SK-N-SH (cell line): ENCODE measurements around the gene ACACA. TPM values are rescaled to one million over a fixed set of nuclear protein-coding genes. Genes with fewer than 3 reads are reported as not detected.

Experiments used
- CTCF ChIA-PET: fragments of 300-600, 350-600 bp; formaldehyde crosslinking; extraction: SDS; loops from one replicate; lab custom pipeline; 2021; lab: Yijun Ruan, JAX
- POLR2A ChIA-PET: fragments of 350-600 bp; sonication (Branson Sonifier 250); formaldehyde crosslinking; extraction: SDS; loops from one replicate; lab custom pipeline; 2020; ENCODE audit warnings: antibody characterized with exemption, inconsistent platforms; lab: Yijun Ruan, JAX
- DNase-seq: peaks from one replicate; pipeline ENCODE4 v3.0.0; 2012
- H2AFZ ChIP-seq: fragments of 200-600 bp; sonication (generic); 2 replicates; pipeline ENCODE4 v1.8.1; 2016; ENCODE audit warnings: antibody characterized with exemption, mild to moderate bottlenecking, low read depth
- H3F3A ChIP-seq: fragments of 200-600 bp; sonication (generic); replicated peaks from 2 replicates; pipeline ENCODE3; 2016; ENCODE audit warnings: antibody characterized with exemption, mild to moderate bottlenecking; ENCODE audit not compliant: insufficient read depth
- H3K27ac ChIP-seq, 2 experiments: fragments of 200-500 bp in 1 of 2; fragments of 200-600 bp in 1 of 2; sonication (Bioruptor generic) in 1 of 2; sonication (generic), shearing (Covaris generic) in 1 of 2; 2 replicates each; pipeline versions ENCODE4 v1.5.1 to v1.6.1; 2014 to 2016; ENCODE audit warnings: low read depth in 2 of 2, inconsistent platforms in 1 of 2, low read length in 1 of 2, mild to moderate bottlenecking in 1 of 2, mixed read lengths in 1 of 2
- H3K27me3 ChIP-seq: fragments of 200-600 bp; sonication (generic), shearing (Covaris generic); 2 replicates; pipeline ENCODE4 v1.6.1; 2016; ENCODE audit warnings: mixed run types; ENCODE audit not compliant: insufficient read depth
- H3K36me3 ChIP-seq, 2 experiments: fragments of 200-500 bp in 1 of 2; fragments of 200-600 bp in 1 of 2; sonication (Bioruptor generic) in 1 of 2; sonication (generic) in 1 of 2; replicated peaks in 1 of 2; 2 replicates each; pipeline versions ENCODE3 to v1.5.1; 2014 to 2016; ENCODE audit warnings: low read length in 1 of 2, mild to moderate bottlenecking in 1 of 2; ENCODE audit not compliant: insufficient read depth in 2 of 2, control insufficient read depth in 1 of 2
- H3K4me1 ChIP-seq, 2 experiments: fragments of 200-500 bp in 1 of 2; fragments of 200-600 bp in 1 of 2; sonication (Bioruptor generic) in 1 of 2; sonication (generic), shearing (Covaris generic) in 1 of 2; 2 replicates each; pipeline versions ENCODE4 v1.5.1 to v1.6.1; 2014 to 2016; ENCODE audit warnings: low read depth in 1 of 2, low read length in 1 of 2, mixed run types in 1 of 2; ENCODE audit not compliant: insufficient read depth in 2 of 2, control insufficient read depth in 1 of 2
- H3K4me2 ChIP-seq: fragments of 200-600 bp; sonication (generic), shearing (Covaris generic); 2 replicates; pipeline ENCODE4 v1.6.1; 2017; ENCODE audit warnings: mixed run types
- H3K4me3 ChIP-seq, 2 experiments: fragments of 200-500 bp in 1 of 2; fragments of 200-600 bp in 1 of 2; sonication (Bioruptor generic) in 1 of 2; sonication (generic), shearing (Covaris generic) in 1 of 2; 2 replicates each; pipeline versions ENCODE4 v1.5.1 to v1.8.1; 2014 to 2016; ENCODE audit warnings: low read depth in 2 of 2, inconsistent platforms in 1 of 2, low read length in 1 of 2, mild to moderate bottlenecking in 1 of 2, mixed read lengths in 1 of 2, moderate library complexity in 1 of 2
- H3K79me2 ChIP-seq: fragments of 200-600 bp; sonication (generic); 2 replicates; pipeline ENCODE4 v1.8.1; 2017; ENCODE audit warnings: mild to moderate bottlenecking; ENCODE audit not compliant: insufficient read depth
- H3K9ac ChIP-seq: fragments of 200-600 bp; sonication (generic); 2 replicates; pipeline ENCODE4 v1.6.1; 2017; ENCODE audit warnings: mixed run types
- H3K9me2 ChIP-seq: fragments of 200-600 bp; sonication (generic); 2 replicates; pipeline ENCODE4 v1.6.1; 2017; ENCODE audit warnings: mixed run types
- H3K9me3 ChIP-seq: fragments of 200-600 bp; sonication (generic); 2 replicates; pipeline ENCODE4 v1.6.1; 2017; ENCODE audit warnings: mixed run types, mild to moderate bottlenecking, moderate library complexity
- H4K20me1 ChIP-seq: fragments of 200-600 bp; sonication (generic); 2 replicates; pipeline ENCODE4 v1.6.1; 2017; ENCODE audit warnings: mild to moderate bottlenecking, mixed run types; ENCODE audit not compliant: insufficient read depth
- CHD2 ChIP-seq: fragments of 150-350 bp; IDR thresholded peaks from 2 replicates; pipeline ENCODE4 v1.6.1; 2018; ENCODE audit warnings: low read length; ENCODE audit not compliant: partially characterized antibody
- CTCF ChIP-seq: fragments of 200-600 bp; sonication (generic); IDR thresholded peaks from 2 replicates; pipeline ENCODE4 v1.6.1; 2017; ENCODE audit warnings: antibody characterized with exemption, mild to moderate bottlenecking, moderate library complexity
- JUND ChIP-seq: IDR thresholded peaks from 2 replicates; pipeline ENCODE4 v1.4.0; 2012
- MAX ChIP-seq: IDR thresholded peaks from 2 replicates; pipeline ENCODE4 v1.4.0; 2012; ENCODE audit warnings: low read depth
- NFIC ChIP-seq: IDR thresholded peaks from 2 replicates; pipeline ENCODE4 v1.4.0; 2012; ENCODE audit warnings: borderline replicate concordance
- PBX3 ChIP-seq: IDR thresholded peaks from 2 replicates; pipeline ENCODE4; 2012
- POLR2AphosphoS5 ChIP-seq: IDR thresholded peaks from 2 replicates; pipeline ENCODE4 v1.6.1; 2012; ENCODE audit warnings: low read depth, low read length
- RAD21 ChIP-seq: IDR thresholded peaks from 2 replicates; pipeline ENCODE4 v1.6.1; 2012; ENCODE audit warnings: mild to moderate bottlenecking, low read length
- YY1 ChIP-seq: IDR thresholded peaks from 2 replicates; pipeline ENCODE4 v1.4.0; 2012; ENCODE audit warnings: low read depth, mild to moderate bottlenecking
- WGBS: methylation state at CpG from one replicate; pipeline ENCODE4 v1.1.6; 2017; ENCODE audit warnings: low lambda C conversion rate; 5-methylcytosine and 5-hydroxymethylcytosine counted together
- polyA plus RNA-seq, 3 experiments: library from polyadenylated mRNA; depleted of rRNA; stranded (reverse); fragments of >200 nt; gene quantifications; 2 replicates each; pipeline ENCODE4 v1.2.3, GENCODE V29; 2012

ACACA gene
- polyA plus RNA-seq, 1 of the 3 experiments (the other 2 are of a cell fraction): 27.2 TPM

GRCh38 chr17:37212179-37212578 lies 194.5 kb downstream of the ACACA start:
- Histone ChIP-seq H3K4me3 (no peak overlapping the region), H3K9me2 (no peaks in the 10 kb centered on the region), H4K20me1 (no peaks in the 10 kb centered on the region)
- DNase-seq: no peak
- CTCF ChIA-PET: interaction anchor here (0.8 to 5.6 kb wide), 12 partner anchors 17 to 609 kb away, joined by 3 to 28 read pairs (median 4); partner anchors contain the start of gene AATF
- TF ChIP-seq MAX (no peak), NFIC (no peak), RAD21 (peak; percentile 46), YY1 (no peak), CTCF (peak; percentile 48), CHD2 (no peak)
- TF ChIP-seq, all 33 proteins: peak for 2
- H3K4me2 ChIP-seq: no peak overlapping the region
- H2AFZ ChIP-seq: no peak overlapping the region
- 98% methylated on average over 2 of the region's 2 CpGs for WGBS
- no peaks in the 10 kb centered on the region for H3K9me3 ChIP-seq
- no peaks in the 10 kb centered on the region for H3F3A ChIP-seq
- no peaks in the 10 kb centered on the region for H3K79me2 ChIP-seq
- H3K9ac ChIP-seq: no peak overlapping the region
- POLR2A ChIA-PET: no interaction called here
- no peaks in the 10 kb centered on the region for H3K27me3 ChIP-seq
- H3K27ac ChIP-seq: no peak overlapping the region
- H3K4me1 ChIP-seq: peaks cover 5 to 8% of the 10 kb centered on the region in 2 experiments; a peak in 3 of 4 replicates
- peaks cover 24 to 43% of the 10 kb centered on the region in 2 experiments for H3K36me3 ChIP-seq

- no peaks in the 10 kb centered on the region for H4K20me1 ChIP-seq
- 94% methylated on average over 2 of the region's 2 CpGs for WGBS
- H3K4me3 ChIP-seq: no peak overlapping the region
- no peak for DNase-seq
- ChIA-PET POLR2A (interaction anchor here (0.6 kb wide), 1 partner anchor 199 kb away, joined by 3 read pairs; no protein-coding TSS in a partner anchor), CTCF (interaction anchor here (0.8 to 5.6 kb wide), 11 partner anchors 8 to 608 kb away, joined by 3 to 28 read pairs (median 4); no protein-coding TSS in a partner anchor)
- no peak overlapping the region for H2AFZ ChIP-seq
- H3K4me2 ChIP-seq: no peak overlapping the region
- H3F3A ChIP-seq: no peaks in the 10 kb centered on the region
- peaks cover 23 to 54% of the 10 kb centered on the region in 2 experiments for H3K36me3 ChIP-seq
- H3K4me1 ChIP-seq: peaks cover 5 to 10% of the 10 kb centered on the region in 2 experiments; a peak in 3 of 4 replicates
- H3K9me3 ChIP-seq: no peaks in the 10 kb centered on the region
- H3K79me2 ChIP-seq: no peaks in the 10 kb centered on the region
- TF ChIP-seq POLR2AphosphoS5 (no peak), PBX3 (no peak), JUND (no peak), NFIC (no peak)
- no peaks in the 10 kb centered on the region for H3K9me2 ChIP-seq
- no peaks in the 10 kb centered on the region for H3K27me3 ChIP-seq
- no peak overlapping the region for H3K27ac ChIP-seq
- no peak overlapping the region for H3K9ac ChIP-seq
Observed at GRCh38 chr17:37211136-37211535, 195.5 kb downstream of the ACACA start.
